Middle frontal gyrus (tissue), 1 donor: Measurements from ENCODE around the gene SLC12A1.

Experiments used
- DNase-seq: peaks from one replicate; pipeline ENCODE4 v3.0.0-alpha.2; 2015; ENCODE audit warnings: low spot score; ENCODE audit errors: extremely low spot score

The SLC12A1 gene

DNA sequence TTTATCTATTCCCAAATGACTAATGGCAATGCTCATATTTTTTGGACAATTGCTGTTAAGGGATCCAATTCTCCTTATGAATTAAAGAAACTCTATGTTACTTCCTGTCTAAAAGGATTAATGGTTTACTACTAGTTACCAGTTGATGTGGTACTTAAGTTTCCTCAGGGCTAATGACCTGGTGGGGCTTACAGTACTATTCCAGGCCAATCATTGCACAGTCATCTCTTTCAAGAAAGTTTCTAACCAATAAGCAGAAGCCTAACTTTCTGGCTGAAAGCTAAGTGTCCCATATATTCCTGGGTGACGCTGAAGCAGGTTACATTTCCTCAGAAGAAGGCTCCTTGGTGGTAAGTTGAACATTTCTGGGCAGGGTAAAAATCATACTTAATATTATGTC is at the start of gene SLC12A1:
Gene SLC12A1 (plus strand): TSS at position 322 of the 400 bp plus-strand sequence. CDS start 1,418 bp downstream, outside the sequence.
- DNase-seq = no peak

GRCh38 chr15:48168616-48169015 is 37.5 kb upstream of the SLC12A1 start:
- no peak for DNase-seq

DNA sequence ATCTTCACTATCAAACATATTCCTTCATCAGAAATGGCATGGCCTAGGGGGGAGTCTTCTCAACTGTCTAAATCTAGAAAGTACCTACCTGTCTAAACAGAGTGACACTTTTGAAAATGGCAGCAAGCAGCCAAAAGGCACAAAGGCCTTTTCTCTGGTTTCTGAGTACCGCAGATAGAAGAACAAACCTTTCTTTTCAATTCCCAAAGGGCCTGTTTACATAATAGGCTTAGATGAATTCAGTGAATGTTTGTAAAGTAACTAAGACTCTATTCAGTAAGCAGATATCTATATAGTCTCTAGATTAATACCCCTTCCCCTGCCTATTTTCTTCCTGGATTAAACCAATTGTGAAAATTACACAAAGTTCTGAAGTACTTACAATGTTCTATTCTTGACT is 35.1 kb upstream of the SLC12A1 start:
- DNase-seq = no peak

GRCh38 chr15:48175126-48175525 is 31.0 kb upstream of the SLC12A1 start:
- DNase-seq = no peak

GRCh38 chr15:48176112-48176511 is 30.0 kb upstream of the SLC12A1 start:
- no peak for DNase-seq

DNA sequence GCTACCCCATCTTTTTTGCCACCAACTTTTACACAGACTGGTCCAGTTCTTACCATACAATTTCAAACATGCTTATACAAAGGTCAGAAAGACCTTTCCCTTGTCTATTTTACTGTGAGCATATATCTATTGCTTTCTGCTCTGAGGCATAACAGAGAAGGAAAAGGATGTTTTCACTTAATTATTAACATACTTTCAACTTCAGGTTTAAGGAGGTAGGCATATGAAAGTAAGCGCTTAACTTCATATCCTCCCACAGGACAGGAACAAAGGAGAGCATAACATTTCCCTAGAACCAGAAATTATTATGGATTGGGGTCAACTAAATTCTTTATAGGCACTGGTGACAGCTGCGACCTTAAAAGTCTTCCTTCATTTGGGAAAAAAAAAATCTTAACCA is 29.1 kb upstream of the SLC12A1 start:
- no peak for DNase-seq

DNA sequence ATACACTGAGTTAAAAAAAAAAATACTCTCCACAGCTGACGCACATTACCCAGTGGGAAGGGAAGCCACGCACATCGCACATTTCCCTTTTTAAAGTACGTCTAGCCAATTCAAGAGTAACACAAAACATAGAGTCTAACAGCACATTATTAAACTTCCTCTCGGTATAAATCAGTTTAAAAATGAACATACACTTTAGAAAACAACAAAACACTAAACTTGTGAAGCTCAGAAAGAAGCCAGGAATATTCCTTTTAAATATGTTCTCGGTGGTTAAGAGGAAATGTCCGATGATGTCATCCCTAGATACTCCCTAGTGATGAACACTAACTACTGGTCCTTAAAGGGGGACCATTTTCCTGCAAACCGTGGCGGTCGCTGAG is 28.7 kb upstream of the SLC12A1 start:
- DNase-seq = peak; percentile 20

DNA sequence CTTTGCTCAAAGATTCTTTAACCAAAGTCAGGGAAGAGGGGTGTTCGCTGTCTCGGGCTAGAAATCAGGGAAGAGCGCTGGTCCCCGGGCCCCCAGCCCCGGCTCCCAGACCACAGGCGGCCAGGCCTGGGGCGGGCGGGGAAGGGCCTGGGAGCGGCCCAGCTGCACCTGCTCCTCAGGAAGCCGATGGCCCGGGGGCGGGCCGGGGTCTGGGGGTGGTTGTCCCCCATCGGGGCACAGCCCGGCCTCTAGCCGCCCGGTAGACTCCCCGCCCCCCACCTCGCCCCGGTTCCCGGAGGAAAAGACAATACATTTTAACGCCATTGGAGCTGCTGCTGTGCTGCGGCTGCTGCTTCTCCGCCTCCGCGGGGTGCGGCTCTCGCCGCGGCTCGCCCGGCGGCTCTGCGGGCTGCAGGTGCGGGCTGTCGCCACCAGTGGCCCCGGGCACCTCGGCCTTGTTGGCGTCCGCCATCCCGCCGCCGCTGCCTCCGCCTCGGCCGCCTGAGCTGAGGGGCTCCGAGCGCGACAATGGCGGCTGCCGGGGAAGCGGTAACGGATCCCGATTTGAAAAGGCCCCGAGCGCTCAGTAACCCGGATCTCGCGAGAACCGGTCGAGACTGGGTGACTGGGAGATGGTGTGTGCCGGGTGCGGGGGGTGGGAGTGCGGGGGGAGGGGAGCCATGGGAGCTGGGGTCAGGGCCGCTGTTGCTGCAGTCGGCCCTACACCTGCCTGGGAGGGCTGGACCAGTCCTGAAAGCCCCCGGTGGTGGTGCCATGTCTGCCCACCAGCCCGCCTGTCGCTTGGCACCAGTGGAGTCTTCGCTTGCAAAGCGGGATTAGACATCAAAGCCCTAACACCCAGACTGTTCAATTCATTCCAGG is 28.1 kb upstream of the SLC12A1 start, which contains the start of gene MYEF2:
Gene MYEF2 (minus strand): TSS at position 530 of the 882 bp plus-strand sequence. CDS start 58 bp downstream, at position 472.
- DNase-seq = peak; percentile 57

DNA sequence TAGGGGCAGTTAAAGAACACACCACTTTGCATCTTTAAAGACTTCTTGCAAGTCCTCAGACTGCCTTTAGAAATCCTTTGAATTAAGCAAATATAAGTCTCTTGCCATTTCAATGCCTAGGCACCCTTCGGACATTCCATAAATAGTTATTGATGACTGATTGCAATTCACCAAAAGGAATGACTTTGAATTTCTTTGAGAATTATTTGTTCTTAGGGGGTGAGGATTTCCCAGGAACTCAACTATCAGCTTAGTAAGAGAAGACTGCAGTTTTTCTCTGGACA is 27.5 kb upstream of the SLC12A1 start:
- no peak for DNase-seq

GRCh38 chr15:48182749-48183148 is 23.4 kb upstream of the SLC12A1 start:
- no peak for DNase-seq

DNA sequence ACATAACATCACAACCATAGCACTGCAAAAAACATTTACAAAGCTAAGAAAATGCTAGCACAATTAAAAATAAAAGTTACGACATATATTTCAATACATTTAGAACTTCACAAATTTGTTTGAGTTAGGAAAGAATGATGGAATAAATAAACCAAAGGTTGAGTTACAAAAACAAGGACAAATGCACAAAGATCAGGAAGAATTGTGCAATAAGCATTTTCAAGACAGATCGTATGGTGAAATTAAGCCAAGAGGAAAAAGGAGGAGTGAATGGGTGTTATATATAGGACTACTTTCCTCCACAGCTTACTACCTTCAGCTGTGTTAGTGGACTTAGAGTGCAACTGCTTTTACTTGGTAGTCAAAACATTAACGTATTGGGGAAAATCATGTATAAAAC is 20.6 kb upstream of the SLC12A1 start:
- DNase-seq = no peak

- no peak for DNase-seq
Measured at GRCh38 chr15:48186271-48186670, 19.8 kb upstream of the SLC12A1 start.

DNA sequence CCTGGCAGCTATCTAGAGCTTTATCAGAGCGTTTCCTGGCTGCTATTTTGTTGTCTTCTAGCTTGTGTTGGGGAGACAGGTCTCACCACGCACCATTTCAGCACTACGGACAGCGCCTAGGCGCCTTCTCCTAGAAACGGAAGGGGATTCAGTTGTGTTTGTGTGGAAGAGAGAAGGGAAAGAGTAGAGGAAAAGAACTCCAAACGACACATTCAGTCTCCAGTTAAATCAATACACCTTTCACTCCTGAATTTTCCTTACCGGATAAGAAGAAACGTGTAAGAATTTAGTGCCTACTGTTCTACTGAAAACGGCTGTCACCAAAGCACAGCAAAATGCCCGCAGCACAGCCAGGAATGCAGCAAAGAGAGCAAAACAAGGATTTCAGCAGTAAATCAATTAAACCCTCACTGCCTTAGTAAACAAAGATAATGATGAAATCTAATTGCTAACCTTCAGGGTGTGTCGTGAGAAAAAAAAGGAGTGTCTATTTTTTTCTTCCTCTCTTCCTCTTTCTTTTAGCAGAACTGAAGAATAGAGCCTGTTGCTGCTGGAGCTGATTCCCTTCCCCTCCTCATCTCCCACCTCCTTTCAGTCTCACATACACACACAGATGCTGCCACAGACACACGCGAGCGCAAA is 15.0 kb upstream of the SLC12A1 start:
- peak; percentile 46 for DNase-seq

DNA sequence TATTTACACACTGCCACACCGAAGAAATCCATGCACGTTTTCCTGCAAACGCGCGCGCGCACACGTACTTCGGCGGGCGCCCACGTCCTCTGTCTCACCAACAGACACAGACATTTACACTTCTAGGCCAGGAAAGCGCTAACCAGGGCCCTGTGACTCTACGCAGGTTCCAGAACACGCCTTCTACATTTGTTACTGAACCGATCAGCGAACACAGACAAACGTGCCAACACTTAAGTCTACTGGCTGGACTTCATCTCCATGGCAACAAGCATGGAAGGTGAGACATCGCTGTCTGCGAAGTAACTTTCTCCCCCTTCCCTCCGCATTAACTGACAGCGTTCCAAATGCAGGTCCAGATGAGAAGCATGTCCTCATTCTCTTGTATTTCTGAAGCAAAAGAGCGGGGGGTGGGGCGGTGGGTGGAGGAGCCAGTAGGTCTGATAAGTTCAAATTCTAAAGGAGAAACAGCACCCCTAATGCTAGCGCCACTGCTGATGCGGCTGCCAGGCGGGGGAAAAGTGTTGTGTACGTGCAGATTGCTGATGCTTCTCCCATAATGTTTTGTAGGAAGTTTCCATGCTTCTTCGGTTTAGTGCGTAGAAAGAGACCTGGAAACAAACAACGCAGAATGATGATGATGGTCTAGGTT is 14.4 kb upstream of the SLC12A1 start, which contains the start of gene CTXN2:
Gene CTXN2 (plus strand): TSS at position 92 of the 652 bp plus-strand sequence. CDS start 9,636 bp downstream, outside the sequence.
- DNase-seq = peak; percentile 27

GRCh38 chr15:48202068-48202467 is 4.0 kb upstream of the SLC12A1 start:
- DNase-seq = no peak

GRCh38 chr15:48221261-48221660 is 15.2 kb downstream of the SLC12A1 start:
- no peak for DNase-seq

GRCh38 chr15:48221885-48222284 is 15.8 kb downstream of the SLC12A1 start:
- no peak for DNase-seq

GRCh38 chr15:48222627-48223026 is 16.5 kb downstream of the SLC12A1 start:
- DNase-seq = no peak

GRCh38 chr15:48225771-48226170 is 19.7 kb downstream of the SLC12A1 start:
- no peak for DNase-seq

GRCh38 chr15:48230498-48230897 is 24.4 kb downstream of the SLC12A1 start:
- DNase-seq = no peak

GRCh38 chr15:48233246-48233645 is 27.1 kb downstream of the SLC12A1 start:
- no peak for DNase-seq

- DNase-seq = no peak
Measured at GRCh38 chr15:48239334-48239733, 33.2 kb downstream of the SLC12A1 start.
